GM12864 (cell line): ENCODE measurements around the gene UNG.

Experiments used
- DNase-seq: peaks from one replicate; pipeline ENCODE4 v3.0.0-alpha.2; 2011; ENCODE audit warnings: low read depth
- H3K4me3 ChIP-seq: 2 replicates; pipeline ENCODE4 v1.5.1; 2011; ENCODE audit warnings: mild to moderate bottlenecking, low read depth, low read length, control low read depth
- CTCF ChIP-seq: IDR thresholded peaks from 2 replicates; pipeline ENCODE4 v1.5.1; 2011; ENCODE audit warnings: low read depth, mild to moderate bottlenecking, moderate library complexity, low read length, control low read depth, inconsistent platforms; ENCODE audit errors: missing control alignments

UNG gene

GRCh38 chr12:109156036-109156435 lies 58.6 kb downstream of the UNG start:
- H3K4me3 ChIP-seq = no peak overlapping the region
- TF ChIP-seq CTCF = no peak
- no peak for DNase-seq

- no peak for TF ChIP-seq CTCF
- H3K4me3 ChIP-seq = no peak overlapping the region
- no peak for DNase-seq
Measured at GRCh38 chr12:109156586-109156985, 59.2 kb downstream of the UNG start.

GRCh38 chr12:109157986-109158385 lies 60.6 kb downstream of the UNG start:
- no peak overlapping the region for H3K4me3 ChIP-seq
- no peak for TF ChIP-seq CTCF
- no peak for DNase-seq

- no peak for DNase-seq
- no peak overlapping the region for H3K4me3 ChIP-seq
- no peak for TF ChIP-seq CTCF
Measured at GRCh38 chr12:109160433-109160832, 63.0 kb downstream of the UNG start.
